Skeletal muscle cell (primary cell): ENCODE measurements around the gene OSBPL6.

Source experiments
- DNase-seq: peaks from one replicate; pipeline ENCODE4 v3.0.0-alpha.2; 2010; ENCODE audit warnings: low read depth
- H3K4me3 ChIP-seq: 2 replicates; pipeline ENCODE4 v1.5.1; 2011; ENCODE audit warnings: low read depth, mild to moderate bottlenecking, control low read depth, low read length, moderate library complexity

The OSBPL6 gene

GRCh38 chr2:178233428-178233827 lies 39.1 kb downstream of the OSBPL6 start:
- DNase-seq, result no peak
- H3K4me3 ChIP-seq, result no peak overlapping the region

- H3K4me3 ChIP-seq, result no peak overlapping the region
- peak; percentile 59 for DNase-seq
Observed at GRCh38 chr2:178234648-178235047, 40.3 kb downstream of the OSBPL6 start.

GRCh38 chr2:178237488-178238153 lies 43.3 kb downstream of the OSBPL6 start:
- H3K4me3 ChIP-seq, result no peak overlapping the region
- no peak for DNase-seq

GRCh38 chr2:178238154-178238521 lies 43.8 kb downstream of the OSBPL6 start:
- H3K4me3 ChIP-seq, result no peak overlapping the region
- DNase-seq, result peak; percentile 43

GRCh38 chr2:178238750-178239149 lies 44.4 kb downstream of the OSBPL6 start:
- H3K4me3 ChIP-seq, result no peak overlapping the region
- no peak for DNase-seq

- DNase-seq, result peak; percentile 98
- no peak overlapping the region for H3K4me3 ChIP-seq
Observed at GRCh38 chr2:178241844-178242551, 47.7 kb downstream of the OSBPL6 start.

GRCh38 chr2:178242552-178242883 lies 48.2 kb downstream of the OSBPL6 start:
- no peak for DNase-seq
- no peak overlapping the region for H3K4me3 ChIP-seq

- no peak overlapping the region for H3K4me3 ChIP-seq
- no peak for DNase-seq
Observed at GRCh38 chr2:178243961-178244360, 49.6 kb downstream of the OSBPL6 start.

GRCh38 chr2:178244777-178245176 lies 50.5 kb downstream of the OSBPL6 start:
- DNase-seq, result no peak
- H3K4me3 ChIP-seq, result no peak overlapping the region

GRCh38 chr2:178246696-178247095 lies 52.4 kb downstream of the OSBPL6 start:
- H3K4me3 ChIP-seq, result no peak overlapping the region
- DNase-seq, result no peak

- DNase-seq, result no peak
- no peak overlapping the region for H3K4me3 ChIP-seq
Observed at GRCh38 chr2:178247250-178247649, 52.9 kb downstream of the OSBPL6 start.

- DNase-seq, result no peak
- H3K4me3 ChIP-seq, result no peak overlapping the region
Observed at GRCh38 chr2:178250429-178250828, 56.1 kb downstream of the OSBPL6 start.

GRCh38 chr2:178251151-178251955 lies 57.0 kb downstream of the OSBPL6 start:
- H3K4me3 ChIP-seq, result no peak overlapping the region
- no peak for DNase-seq

GRCh38 chr2:178256382-178257042 lies 62.2 kb downstream of the OSBPL6 start:
- DNase-seq, result no peak

GRCh38 chr2:178257127-178257526 lies 62.8 kb downstream of the OSBPL6 start:
- DNase-seq, result no peak
- no peak overlapping the region for H3K4me3 ChIP-seq

More at GRCh38 chr2:178256382-178257042, 62.2 kb downstream of the OSBPL6 start:
- no peak overlapping the region for H3K4me3 ChIP-seq

GRCh38 chr2:178258916-178259315 lies 64.6 kb downstream of the OSBPL6 start:
- DNase-seq, result no peak
- H3K4me3 ChIP-seq, result no peak overlapping the region

GRCh38 chr2:178263159-178263860 lies 69.0 kb downstream of the OSBPL6 start:
- no peak overlapping the region for H3K4me3 ChIP-seq
- DNase-seq, result no peak

- H3K4me3 ChIP-seq, result no peak overlapping the region
- DNase-seq, result no peak
Observed at GRCh38 chr2:178264211-178264610, 69.9 kb downstream of the OSBPL6 start.

GRCh38 chr2:178265851-178266250 lies 71.5 kb downstream of the OSBPL6 start:
- no peak overlapping the region for H3K4me3 ChIP-seq
- DNase-seq, result no peak
